ENCODE results near the gene LRRC8B.

DNA sequence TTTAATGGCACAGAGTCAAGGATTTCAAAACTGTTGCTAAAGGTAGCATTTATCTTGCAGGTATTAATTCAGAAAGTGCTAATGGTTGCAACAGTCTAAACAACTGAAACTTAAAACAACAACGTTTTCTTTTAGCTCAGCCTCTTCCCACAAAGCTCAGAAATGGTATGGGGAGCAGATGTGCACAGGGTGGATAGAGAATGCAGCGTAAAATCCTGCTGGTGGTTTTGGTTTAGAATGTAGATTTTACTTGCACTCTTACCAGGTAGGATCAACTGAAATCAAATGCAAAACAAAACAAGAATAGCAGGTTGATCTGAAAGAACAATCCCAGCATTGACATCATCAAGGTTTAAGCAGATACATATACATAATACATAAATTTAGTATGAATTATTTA lies 104.5 kb downstream of the LRRC8B start:
- TF ChIP-seq, protein P1, sequence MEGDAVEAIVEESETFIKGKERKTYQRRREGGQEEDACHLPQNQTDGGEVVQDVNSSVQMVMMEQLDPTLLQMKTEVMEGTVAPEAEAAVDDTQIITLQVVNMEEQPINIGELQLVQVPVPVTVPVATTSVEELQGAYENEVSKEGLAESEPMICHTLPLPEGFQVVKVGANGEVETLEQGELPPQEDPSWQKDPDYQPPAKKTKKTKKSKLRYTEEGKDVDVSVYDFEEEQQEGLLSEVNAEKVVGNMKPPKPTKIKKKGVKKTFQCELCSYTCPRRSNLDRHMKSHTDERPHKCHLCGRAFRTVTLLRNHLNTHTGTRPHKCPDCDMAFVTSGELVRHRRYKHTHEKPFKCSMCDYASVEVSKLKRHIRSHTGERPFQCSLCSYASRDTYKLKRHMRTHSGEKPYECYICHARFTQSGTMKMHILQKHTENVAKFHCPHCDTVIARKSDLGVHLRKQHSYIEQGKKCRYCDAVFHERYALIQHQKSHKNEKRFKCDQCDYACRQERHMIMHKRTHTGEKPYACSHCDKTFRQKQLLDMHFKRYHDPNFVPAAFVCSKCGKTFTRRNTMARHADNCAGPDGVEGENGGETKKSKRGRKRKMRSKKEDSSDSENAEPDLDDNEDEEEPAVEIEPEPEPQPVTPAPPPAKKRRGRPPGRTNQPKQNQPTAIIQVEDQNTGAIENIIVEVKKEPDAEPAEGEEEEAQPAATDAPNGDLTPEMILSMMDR (IDR thresholded peaks at IDR 0.05 in 4 of 5, conservative IDR thresholded peaks at IDR 0.05 in 1 of 5) = no peak
- TF ChIP-seq POLR2A (IDR thresholded peaks at IDR 0.05) = no peak

Measured in gastrocnemius medialis (tissue), 4 donors.